Body of pancreas (tissue), 4 donors: ENCODE measurements around the gene OR11H1. TPM values are rescaled to one million over a fixed set of nuclear protein-coding genes. Genes with fewer than 3 reads are reported as not detected.
"Not testable (repeated sequence)": the region's sequence is repeated elsewhere in the genome, so short reads cannot be mapped to it uniquely, and the experiment has no call there.

Source experiments
- ATAC-seq: fragments of 150-250 bp; one replicate; pipeline ENCODE4 v1.9.1; 2016
- DNase-seq, 4 donors: peaks; one replicate each; pipeline ENCODE4 v3.0.0-alpha.2; 2019
- H3K27ac ChIP-seq, 4 donors: fragments of 200-600 bp; sonication (generic); 1 replicate in 3 of 4; 2 replicates in 1 of 4; pipeline versions ENCODE4 v1.5.1 to v1.6.1; 2016 to 2019; ENCODE audit warnings: mild to moderate bottlenecking in 1 of 4, mixed read lengths in 1 of 4, moderate library complexity in 1 of 4
- H3K27me3 ChIP-seq, 2 donors: fragments of 200-600 bp; sonication (generic); one replicate each; pipeline ENCODE4 v1.6.0; 2016; ENCODE audit warnings: mild to moderate bottlenecking in 1 of 2
- H3K36me3 ChIP-seq, 2 donors: fragments of 200-600 bp; sonication (generic); replicated peaks in 1 of 2; 2 replicates each; pipeline ENCODE4 v1.5.1; 2016; ENCODE audit warnings: low read depth in 2 of 2; ENCODE audit not compliant: insufficient read depth in 1 of 2
- H3K4me1 ChIP-seq: fragments of 200-600 bp; sonication (generic); one replicate; pipeline ENCODE4 v1.6.0; 2016
- H3K4me3 ChIP-seq, 2 donors: fragments of 200-600 bp; sonication (generic); 1 replicate in 1 of 2; 2 replicates in 1 of 2; pipeline ENCODE4 v1.5.1; 2016 to 2019
- H3K9me3 ChIP-seq, 3 donors: fragments of 200-600 bp; sonication (generic); 1 replicate in 2 of 3; 2 replicates in 1 of 3; pipeline ENCODE4 v1.5.1; 2016
- WGBS, 2 donors: methylation state at CpG; one replicate each; pipeline ENCODE4 v1.1.5; 2017; 5-methylcytosine and 5-hydroxymethylcytosine counted together
- intact Hi-C: fragments of 100-400 bp; cut with DNase I; formaldehyde crosslinking; loops from one replicate; pipeline ENCODE4 v1.15.1; 2023
- total RNA-seq, 2 donors: library from RNA; depleted of rRNA; stranded (reverse); fragments of >200 nt; gene quantifications; one replicate each; pipeline ENCODE4 v1.1.0, GENCODE V29; 2016

The OR11H1 gene, protein sequence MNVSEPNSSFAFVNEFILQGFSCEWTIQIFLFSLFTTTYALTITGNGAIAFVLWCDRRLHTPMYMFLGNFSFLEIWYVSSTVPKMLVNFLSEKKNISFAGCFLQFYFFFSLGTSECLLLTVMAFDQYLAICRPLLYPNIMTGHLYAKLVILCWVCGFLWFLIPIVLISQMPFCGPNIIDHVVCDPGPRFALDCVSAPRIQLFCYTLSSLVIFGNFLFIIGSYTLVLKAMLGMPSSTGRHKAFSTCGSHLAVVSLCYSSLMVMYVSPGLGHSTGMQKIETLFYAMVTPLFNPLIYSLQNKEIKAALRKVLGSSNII
- total RNA-seq, result not detected

DNA sequence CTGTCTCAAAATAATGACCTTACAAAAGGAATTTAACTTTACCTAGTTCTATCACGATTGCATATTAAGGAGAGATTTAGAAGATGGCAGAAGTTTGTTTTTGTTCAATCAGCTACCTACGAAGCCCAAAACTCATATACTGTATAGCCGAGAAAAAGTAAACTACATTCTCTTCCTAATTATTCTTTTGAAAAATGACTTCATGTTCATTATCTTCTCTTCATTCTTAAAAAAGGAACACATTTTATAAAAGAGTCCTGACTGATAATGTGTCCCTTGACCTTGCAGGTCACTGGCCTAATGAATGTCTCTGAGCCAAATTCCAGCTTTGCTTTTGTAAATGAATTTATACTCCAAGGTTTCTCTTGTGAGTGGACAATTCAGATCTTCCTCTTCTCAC, at the start of gene OR11H1:
Gene OR11H1, plus strand, starts transcription at position 301 of the 400 bp plus-strand sequence. Its CDS starts 0 bp downstream, at position 301.
- ATAC-seq, H3K9me3 ChIP-seq, H3K36me3 ChIP-seq, H3K27me3 ChIP-seq, intact Hi-C loops, H3K4me3 ChIP-seq, H3K27ac ChIP-seq, H3K4me1 ChIP-seq, DNase-seq: not testable (repeated sequence)
- no CpG with 5 or more reads among the region's 3 CpGs for WGBS, 2 donors

DNA sequence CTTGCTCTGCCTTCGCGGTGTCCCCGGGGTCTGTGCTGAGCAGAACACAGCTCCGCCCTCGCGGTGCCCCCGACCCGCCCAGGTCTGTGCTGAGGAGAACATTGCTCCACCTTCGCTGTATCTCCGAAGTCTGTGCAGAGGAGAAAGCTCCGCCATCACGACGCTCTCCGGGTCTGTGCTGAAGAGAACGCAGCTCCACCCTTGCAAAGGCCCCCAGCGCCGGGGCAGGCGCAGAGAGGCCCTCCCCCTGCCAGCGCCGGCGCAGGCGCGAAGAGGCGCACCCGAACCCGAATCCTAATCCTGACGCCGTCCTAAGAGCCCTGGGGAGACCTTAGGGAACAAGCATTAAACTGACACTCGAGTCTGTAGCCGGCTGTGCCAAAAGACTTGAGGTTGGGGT, 18.0 kb upstream of the OR11H1 start:
- 53% methylated on average over 8 of the region's 30 CpGs; no CpG with 5 or more reads in 1 of the 2 donors for WGBS, 2 donors
- H3K27ac ChIP-seq, DNase-seq, H3K27me3 ChIP-seq, H3K4me1 ChIP-seq, H3K4me3 ChIP-seq, intact Hi-C loops, H3K9me3 ChIP-seq, H3K36me3 ChIP-seq, ATAC-seq: not testable (repeated sequence)

DNA sequence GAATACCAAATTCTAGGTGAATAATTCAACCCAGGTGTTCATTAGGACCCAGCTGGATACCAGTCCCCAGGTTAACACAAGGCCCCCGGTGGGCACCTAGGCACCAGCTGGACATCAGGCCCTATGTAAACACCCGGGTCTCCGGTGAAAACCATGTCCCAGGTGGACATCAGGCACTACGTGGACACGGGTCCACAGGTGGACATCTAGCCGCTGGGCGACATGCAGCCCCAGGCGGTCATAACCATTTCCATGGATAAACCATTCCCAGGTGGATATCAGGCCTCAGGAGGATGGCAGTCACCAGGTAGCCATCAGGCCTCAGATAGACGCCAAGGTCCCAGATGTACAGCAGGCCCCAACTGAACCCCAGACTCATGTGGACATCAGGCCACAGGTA, 12.1 kb upstream of the OR11H1 start:
- H3K27ac ChIP-seq, H3K4me3 ChIP-seq, H3K27me3 ChIP-seq, H3K9me3 ChIP-seq, ATAC-seq, H3K4me1 ChIP-seq, DNase-seq, H3K36me3 ChIP-seq, intact Hi-C loops: not testable (repeated sequence)
- WGBS, 2 donors, result 80 to 82% methylated on average over 3 to 9 of the region's 9 CpGs

DNA sequence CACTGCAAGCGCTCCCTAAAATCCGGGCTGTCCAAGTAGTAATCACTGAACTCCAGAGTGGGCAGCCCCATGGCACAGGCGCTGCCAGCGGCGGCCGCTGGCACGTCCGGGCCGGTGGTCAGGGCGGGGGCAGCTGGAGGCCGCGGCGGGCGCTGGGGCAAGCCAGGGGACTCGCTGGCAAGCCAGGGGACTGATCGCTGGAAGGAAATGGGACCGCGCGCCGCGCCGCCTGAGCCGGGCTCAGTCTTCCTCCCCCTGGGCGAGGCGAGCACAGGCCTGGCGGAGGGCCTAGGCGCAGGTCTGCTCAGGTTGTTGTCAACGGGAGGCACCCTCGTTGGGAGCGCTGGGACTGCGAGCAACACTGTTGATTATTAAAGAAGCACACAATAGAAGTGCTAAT, 25.8 kb downstream of the OR11H1 start:
- 58 to 65% methylated on average over 14 to 16 of the region's 31 CpGs for WGBS, 2 donors
- H3K36me3 ChIP-seq, H3K9me3 ChIP-seq, intact Hi-C loops, H3K27ac ChIP-seq, H3K4me3 ChIP-seq, H3K27me3 ChIP-seq, ATAC-seq, H3K4me1 ChIP-seq: not testable (repeated sequence)
- DNase-seq, result peak in 1 of 4 donors; percentile 4

DNA sequence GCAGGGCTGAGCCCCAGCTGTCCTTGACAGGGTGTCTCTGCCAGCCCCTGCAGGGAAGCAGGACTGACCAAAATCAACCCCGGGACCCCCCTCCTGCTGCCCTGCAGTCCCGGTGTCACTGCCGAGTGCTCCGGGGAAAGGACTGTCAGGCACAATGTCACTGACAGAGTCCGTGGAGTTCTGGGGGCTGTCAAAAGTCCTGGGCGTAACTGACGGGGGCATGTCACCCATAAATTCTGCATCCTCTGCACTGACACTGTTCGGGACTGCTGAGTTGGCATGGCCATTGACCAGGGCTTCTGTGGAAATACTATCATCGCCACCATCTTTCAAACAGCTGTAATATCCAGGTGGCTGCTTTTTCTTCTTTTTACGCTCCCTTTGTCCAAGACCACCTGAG, 35.5 kb downstream of the OR11H1 start:
- WGBS, 2 donors, result 37 to 63% methylated on average over 4 to 7 of the region's 10 CpGs
- H3K36me3 ChIP-seq, H3K4me1 ChIP-seq, H3K27ac ChIP-seq, DNase-seq, intact Hi-C loops, H3K27me3 ChIP-seq, H3K4me3 ChIP-seq, ATAC-seq, H3K9me3 ChIP-seq: not testable (repeated sequence)

DNA sequence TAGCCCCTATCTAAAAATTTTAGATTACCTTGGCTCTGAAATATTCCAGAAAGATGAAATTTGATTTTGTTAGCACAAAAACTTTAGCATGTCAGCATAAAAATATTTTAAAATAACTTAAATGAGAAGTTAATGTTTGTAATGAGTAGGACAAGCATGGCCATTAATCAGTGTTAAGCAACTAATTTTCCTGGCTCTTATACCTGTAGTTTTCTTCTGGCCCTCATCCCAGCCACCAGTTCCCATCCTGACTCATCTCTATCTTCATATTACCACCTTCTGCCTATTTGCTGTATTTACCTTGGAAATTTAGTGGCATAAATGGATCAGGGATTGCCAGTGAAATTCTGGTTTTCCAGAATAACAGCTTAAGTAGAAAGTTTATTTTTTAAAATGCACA, 37.1 kb downstream of the OR11H1 start:
- H3K36me3 ChIP-seq, ATAC-seq, DNase-seq, H3K9me3 ChIP-seq, H3K27ac ChIP-seq, intact Hi-C loops, H3K27me3 ChIP-seq, H3K4me1 ChIP-seq, H3K4me3 ChIP-seq: not testable (repeated sequence)

Other genes with a start within 250 kb of the OR11H1 start
- not detected for gene POTEH, start 161.8 kb downstream of the OR11H1 start, total RNA-seq